HCT116 (cell line): ENCODE measurements around the gene KCTD4. TPM values are rescaled to one million over a fixed set of nuclear protein-coding genes. Genes with fewer than 3 reads are reported as not detected.

Experiments used
- ATAC-seq: fragments of 200-7000 bp; cut with Tn5 transposase; 2 replicates; pipeline ENCODE4 v1.9.1; 2020; ENCODE audit warnings: mild to moderate bottlenecking, moderate library complexity
- BruUV-seq: library from RNA; stranded (reverse); fragments of 400-500 nt; replicated peaks from 2 replicates; lab custom pipeline; 2021; lab: Mats Ljungman, UMichigan
- CTCF ChIA-PET: fragments of 300-600 bp; sonication (Branson Sonifier 250); formaldehyde crosslinking; loops from one replicate; lab custom pipeline; 2021; ENCODE audit warnings: antibody characterized with exemption; lab: Charles Lee
- POLR2A ChIA-PET: fragments of 300-600, 350-600 bp; sonication (Branson Sonifier 250); formaldehyde crosslinking; loops from one replicate; lab custom pipeline; 2021; ENCODE audit warnings: antibody characterized with exemption; lab: Charles Lee
- RAD21 ChIA-PET, 2 experiments: fragments of 300-600 bp; sonication (Branson Sonifier 250); formaldehyde crosslinking; loops; one replicate each; lab custom pipeline; 2023; ENCODE audit warnings: low total read pairs in 2 of 2; ENCODE audit not compliant: uncharacterized antibody in 2 of 2, unreplicated experiment in 2 of 2, low non-redundant PET in 1 of 2; lab: Charles Lee
- DNase-seq: peaks from one replicate; pipeline ENCODE4 v3.0.0-alpha.2; 2010; ENCODE audit warnings: low read depth, low spot score
- H2AFZ ChIP-seq: fragments of 200-600 bp; shearing (Covaris generic), sonication (generic); 2 replicates; pipeline ENCODE4 v1.6.1; 2017; ENCODE audit warnings: low read depth, mixed run types, mixed read lengths, antibody characterized with exemption, low read length; ENCODE audit not compliant: poor library complexity, severe bottlenecking
- H3K27ac ChIP-seq: 2 replicates; pipeline ENCODE4 v1.5.1; 2012; ENCODE audit warnings: low read depth, low read length
- H3K27me3 ChIP-seq: fragments of 200-600 bp; sonication (generic); 2 replicates; pipeline ENCODE4 v1.6.1; 2016; ENCODE audit warnings: mixed run types, low read length, mixed read lengths; ENCODE audit not compliant: insufficient read depth
- H3K36me3 ChIP-seq, 2 experiments: fragments of 200-500 bp in 1 of 2; fragments of 200-600 bp in 1 of 2; sonication (Bioruptor generic) in 1 of 2; sonication (generic) in 1 of 2; 2 replicates each; pipeline versions ENCODE4 v1.5.1 to v1.6.1; 2014 to 2016; ENCODE audit warnings: low read length in 2 of 2, inconsistent platforms in 1 of 2, mixed read lengths in 1 of 2, mixed run types in 1 of 2; ENCODE audit not compliant: insufficient read depth in 2 of 2, control insufficient read depth in 1 of 2
- H3K4me1 ChIP-seq, 2 experiments: fragments of 200-600 bp in 1 of 2; sonication (generic) in 1 of 2; 2 replicates each; pipeline versions ENCODE4 v1.5.1 to v1.6.1; 2012 to 2017; ENCODE audit warnings: low read length in 2 of 2, inconsistent platforms in 1 of 2, mild to moderate bottlenecking in 1 of 2, mixed read lengths in 1 of 2, mixed run types in 1 of 2, moderate library complexity in 1 of 2; ENCODE audit not compliant: insufficient read depth in 2 of 2, control insufficient read depth in 1 of 2
- H3K4me2 ChIP-seq: fragments of 200-600 bp; sonication (generic); 2 replicates; pipeline ENCODE4 v1.6.1; 2017; ENCODE audit warnings: mixed run types, low read length, mixed read lengths
- H3K4me3 ChIP-seq, 2 experiments: fragments of 200-600 bp in 1 of 2; sonication (generic) in 1 of 2; replicated peaks in 1 of 2; 2 replicates each; pipeline ENCODE4 v1.5.1; 2011 to 2016; ENCODE audit warnings: low read length in 2 of 2, control low read depth in 1 of 2, low read depth in 1 of 2, mild to moderate bottlenecking in 1 of 2, mixed read lengths in 1 of 2, mixed run types in 1 of 2
- H3K79me2 ChIP-seq: fragments of 200-600 bp; sonication (generic); 2 replicates; pipeline ENCODE4 v1.6.1; 2017; ENCODE audit warnings: mild to moderate bottlenecking, mixed run types, low read length, moderate library complexity, mixed read lengths; ENCODE audit not compliant: insufficient read depth
- H3K9ac ChIP-seq: fragments of 200-600 bp; sonication (generic); 2 replicates; pipeline ENCODE4 v1.6.1; 2016; ENCODE audit warnings: low read length, mixed read lengths
- H3K9me2 ChIP-seq: fragments of 200-600 bp; sonication (generic), shearing (Covaris generic); 2 replicates; pipeline ENCODE4 v1.6.1; 2017; ENCODE audit warnings: mixed run types, mild to moderate bottlenecking, moderate library complexity; ENCODE audit not compliant: insufficient read depth
- H3K9me3 ChIP-seq, 2 experiments: fragments of 200-500 bp in 1 of 2; fragments of 200-600 bp in 1 of 2; sonication (Bioruptor generic) in 1 of 2; sonication (generic) in 1 of 2; 2 replicates each; pipeline ENCODE4 v1.6.1; 2014 to 2017; ENCODE audit warnings: low read length in 2 of 2, mixed read lengths in 2 of 2, inconsistent platforms in 1 of 2, low read depth in 1 of 2, mild to moderate bottlenecking in 1 of 2, mixed run types in 1 of 2, moderate library complexity in 1 of 2; ENCODE audit not compliant: control insufficient read depth in 1 of 2, insufficient read depth in 1 of 2
- H4K20me1 ChIP-seq: fragments of 200-600 bp; sonication (generic), shearing (Covaris generic); 2 replicates; pipeline ENCODE4 v1.6.1; 2017; ENCODE audit warnings: mixed run types, mild to moderate bottlenecking, moderate library complexity; ENCODE audit not compliant: insufficient read depth
- CBX3 ChIP-seq: IDR thresholded peaks from 2 replicates; pipeline ENCODE4 v1.6.1; 2012; ENCODE audit warnings: low read depth
- CEBPB ChIP-seq: IDR thresholded peaks from 2 replicates; pipeline ENCODE4 v1.6.1; 2012; ENCODE audit warnings: low read depth
- EZH2 ChIP-seq: fragments of 200-600 bp; sonication (generic); IDR thresholded peaks from 2 replicates; pipeline ENCODE4 v1.6.1; 2017; ENCODE audit warnings: antibody characterized with exemption, mixed run types
- FOSL1 ChIP-seq: IDR thresholded peaks from 2 replicates; pipeline ENCODE4 v1.6.1; 2012; ENCODE audit warnings: low read depth
- JUND ChIP-seq: IDR thresholded peaks from 2 replicates; pipeline ENCODE4 v1.6.1; 2012
- POLR2A ChIP-seq: IDR thresholded peaks from 2 replicates; pipeline ENCODE4 v1.7.0; 2011; ENCODE audit warnings: borderline replicate concordance; ENCODE audit not compliant: insufficient read depth, insufficient read length; ENCODE audit errors: extremely low read depth
- POLR2AphosphoS5 ChIP-seq: IDR thresholded peaks from 2 replicates; pipeline ENCODE4 v1.6.1; 2011; ENCODE audit warnings: mild to moderate bottlenecking, low read depth, low read length, moderate library complexity
- RAD21 ChIP-seq: IDR thresholded peaks from 2 replicates; pipeline ENCODE4 v1.6.1; 2012; ENCODE audit warnings: low read depth, mild to moderate bottlenecking
- SIN3A ChIP-seq: IDR thresholded peaks from 2 replicates; pipeline ENCODE4 v1.6.1; 2012; ENCODE audit warnings: low read depth
- SP1 ChIP-seq: IDR thresholded peaks from 2 replicates; pipeline ENCODE4 v1.6.1; 2012; ENCODE audit warnings: low read depth
- SRF ChIP-seq: IDR thresholded peaks from 2 replicates; pipeline ENCODE4 v1.6.1; 2012; ENCODE audit warnings: low read depth
- TCF7L2 ChIP-seq: IDR thresholded peaks from 2 replicates; pipeline ENCODE4 v1.7.0; 2011; ENCODE audit warnings: borderline replicate concordance, inconsistent platforms; ENCODE audit not compliant: insufficient read depth, insufficient read length; ENCODE audit errors: extremely low read depth
- YY1 ChIP-seq: IDR thresholded peaks from 2 replicates; pipeline ENCODE4 v1.6.1; 2011; ENCODE audit warnings: low read length, low read depth, moderate library complexity, mild to moderate bottlenecking; ENCODE audit not compliant: insufficient replicate concordance; ENCODE audit errors: extremely low read depth
- ZFX ChIP-seq: fragments of 450-650 bp; IDR thresholded peaks from 2 replicates; pipeline ENCODE4 v1.6.1; 2017
- intact Hi-C: fragments of 100-400 bp; cut with micrococcal nuclease; formaldehyde crosslinking; loops from 2 replicates; pipeline ENCODE4 v1.10.0; 2022
- total RNA-seq: library from RNA; stranded (reverse); gene quantifications from one replicate; pipeline ENCODE4 v1.2.1, GENCODE V29; 2021; ENCODE audit not compliant: unreplicated experiment
- TF ChIP-seq, protein P1 (sequence below): IDR thresholded peaks from 2 replicates; pipeline ENCODE4 v1.6.1; 2012
- TF ChIP-seq, protein P2 (sequence below): IDR thresholded peaks from 2 replicates; pipeline ENCODE4 v1.6.1; 2011; ENCODE audit warnings: mild to moderate bottlenecking, low read length, moderate library complexity; ENCODE audit not compliant: insufficient replicate concordance; ENCODE audit errors: extremely low read depth
- TF ChIP-seq, protein P3 (sequence below): IDR thresholded peaks from 2 replicates; pipeline ENCODE4 v1.6.1; 2012
- TF ChIP-seq, protein P4 (sequence below): IDR thresholded peaks from 2 replicates; pipeline ENCODE4 v1.6.1; 2012; ENCODE audit warnings: low read depth

Gene KCTD4
- total RNA-seq, 1 experiment from 2014 or later = not detected

DNA sequence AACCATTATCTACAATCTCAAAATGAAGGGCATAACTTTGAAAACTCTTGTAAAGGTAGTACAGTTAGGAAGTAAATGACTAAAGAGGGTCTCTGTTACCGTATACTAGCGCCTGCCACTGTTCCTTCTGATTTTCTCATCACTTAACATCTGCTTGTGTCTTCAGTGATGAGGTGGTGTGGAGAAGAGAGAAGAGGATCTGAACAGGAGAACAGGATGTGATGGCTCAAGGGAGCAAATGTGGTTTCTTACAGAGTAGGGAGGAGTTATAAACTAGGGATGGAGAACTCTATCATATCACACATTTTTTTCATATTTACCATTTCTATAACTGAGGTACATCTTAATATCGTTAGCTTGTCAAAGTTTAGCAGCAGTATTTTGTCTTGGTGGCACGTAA is 1.1 kb downstream of the KCTD4 start:
- no peak for DNase-seq
- TF ChIP-seq JUND (no peak), ZFX (no peak), TCF7L2 (no peak), CEBPB (no peak), EZH2 (no peak), SIN3A (no peak), SRF (no peak), SP1 (no peak), FOSL1 (no peak), CBX3 (no peak), POLR2A (no peak), RAD21 (no peak), POLR2AphosphoS5 (no peak), YY1 (no peak)
- TF ChIP-seq, protein P1, sequence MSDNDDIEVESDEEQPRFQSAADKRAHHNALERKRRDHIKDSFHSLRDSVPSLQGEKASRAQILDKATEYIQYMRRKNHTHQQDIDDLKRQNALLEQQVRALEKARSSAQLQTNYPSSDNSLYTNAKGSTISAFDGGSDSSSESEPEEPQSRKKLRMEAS = no peak
- TF ChIP-seq, protein P2, sequence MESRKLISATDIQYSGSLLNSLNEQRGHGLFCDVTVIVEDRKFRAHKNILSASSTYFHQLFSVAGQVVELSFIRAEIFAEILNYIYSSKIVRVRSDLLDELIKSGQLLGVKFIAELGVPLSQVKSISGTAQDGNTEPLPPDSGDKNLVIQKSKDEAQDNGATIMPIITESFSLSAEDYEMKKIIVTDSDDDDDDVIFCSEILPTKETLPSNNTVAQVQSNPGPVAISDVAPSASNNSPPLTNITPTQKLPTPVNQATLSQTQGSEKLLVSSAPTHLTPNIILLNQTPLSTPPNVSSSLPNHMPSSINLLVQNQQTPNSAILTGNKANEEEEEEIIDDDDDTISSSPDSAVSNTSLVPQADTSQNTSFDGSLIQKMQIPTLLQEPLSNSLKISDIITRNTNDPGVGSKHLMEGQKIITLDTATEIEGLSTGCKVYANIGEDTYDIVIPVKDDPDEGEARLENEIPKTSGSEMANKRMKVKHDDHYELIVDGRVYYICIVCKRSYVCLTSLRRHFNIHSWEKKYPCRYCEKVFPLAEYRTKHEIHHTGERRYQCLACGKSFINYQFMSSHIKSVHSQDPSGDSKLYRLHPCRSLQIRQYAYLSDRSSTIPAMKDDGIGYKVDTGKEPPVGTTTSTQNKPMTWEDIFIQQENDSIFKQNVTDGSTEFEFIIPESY = no peak
- TF ChIP-seq, protein P3, sequence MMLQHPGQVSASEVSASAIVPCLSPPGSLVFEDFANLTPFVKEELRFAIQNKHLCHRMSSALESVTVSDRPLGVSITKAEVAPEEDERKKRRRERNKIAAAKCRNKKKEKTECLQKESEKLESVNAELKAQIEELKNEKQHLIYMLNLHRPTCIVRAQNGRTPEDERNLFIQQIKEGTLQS = no peak
- TF ChIP-seq, protein P4, sequence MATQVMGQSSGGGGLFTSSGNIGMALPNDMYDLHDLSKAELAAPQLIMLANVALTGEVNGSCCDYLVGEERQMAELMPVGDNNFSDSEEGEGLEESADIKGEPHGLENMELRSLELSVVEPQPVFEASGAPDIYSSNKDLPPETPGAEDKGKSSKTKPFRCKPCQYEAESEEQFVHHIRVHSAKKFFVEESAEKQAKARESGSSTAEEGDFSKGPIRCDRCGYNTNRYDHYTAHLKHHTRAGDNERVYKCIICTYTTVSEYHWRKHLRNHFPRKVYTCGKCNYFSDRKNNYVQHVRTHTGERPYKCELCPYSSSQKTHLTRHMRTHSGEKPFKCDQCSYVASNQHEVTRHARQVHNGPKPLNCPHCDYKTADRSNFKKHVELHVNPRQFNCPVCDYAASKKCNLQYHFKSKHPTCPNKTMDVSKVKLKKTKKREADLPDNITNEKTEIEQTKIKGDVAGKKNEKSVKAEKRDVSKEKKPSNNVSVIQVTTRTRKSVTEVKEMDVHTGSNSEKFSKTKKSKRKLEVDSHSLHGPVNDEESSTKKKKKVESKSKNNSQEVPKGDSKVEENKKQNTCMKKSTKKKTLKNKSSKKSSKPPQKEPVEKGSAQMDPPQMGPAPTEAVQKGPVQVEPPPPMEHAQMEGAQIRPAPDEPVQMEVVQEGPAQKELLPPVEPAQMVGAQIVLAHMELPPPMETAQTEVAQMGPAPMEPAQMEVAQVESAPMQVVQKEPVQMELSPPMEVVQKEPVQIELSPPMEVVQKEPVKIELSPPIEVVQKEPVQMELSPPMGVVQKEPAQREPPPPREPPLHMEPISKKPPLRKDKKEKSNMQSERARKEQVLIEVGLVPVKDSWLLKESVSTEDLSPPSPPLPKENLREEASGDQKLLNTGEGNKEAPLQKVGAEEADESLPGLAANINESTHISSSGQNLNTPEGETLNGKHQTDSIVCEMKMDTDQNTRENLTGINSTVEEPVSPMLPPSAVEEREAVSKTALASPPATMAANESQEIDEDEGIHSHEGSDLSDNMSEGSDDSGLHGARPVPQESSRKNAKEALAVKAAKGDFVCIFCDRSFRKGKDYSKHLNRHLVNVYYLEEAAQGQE = no peak
- Histone ChIP-seq H2AFZ (no peak overlapping the region), H3K4me1 (peaks cover 0 to 32% of the 10 kb centered on the region in 2 experiments; a peak in 2 of 4 replicates), H3K36me3 (no peaks in the 10 kb centered on the region), H3K27ac (no peak overlapping the region), H3K27me3 (no peaks in the 10 kb centered on the region), H3K9me2 (no peaks in the 10 kb centered on the region), H4K20me1 (no peaks in the 10 kb centered on the region), H3K4me2 (no peak overlapping the region), H3K9me3 (no peaks in the 10 kb centered on the region), H3K9ac (no peak overlapping the region), H3K4me3 (no peak overlapping the region), H3K79me2 (peaks cover 51% of the 10 kb centered on the region)
- ChIA-PET POLR2A (no interaction called here), RAD21 (no interaction called here), CTCF (no interaction called here)
- no peak for ATAC-seq
- no TSS peak for BruUV-seq
- intact Hi-C loops = no loop called here
